ENCODE data around the gene MMP24OS. TPM values are rescaled to one million over a fixed set of nuclear protein-coding genes. Genes with fewer than 3 reads are reported as not detected.

Gene MMP24OS
- total and polyA plus RNA-seq, 2 of the 4 experiments (the other 2 are of a cell fraction) = 5.9 to 64.9 TPM

DNA sequence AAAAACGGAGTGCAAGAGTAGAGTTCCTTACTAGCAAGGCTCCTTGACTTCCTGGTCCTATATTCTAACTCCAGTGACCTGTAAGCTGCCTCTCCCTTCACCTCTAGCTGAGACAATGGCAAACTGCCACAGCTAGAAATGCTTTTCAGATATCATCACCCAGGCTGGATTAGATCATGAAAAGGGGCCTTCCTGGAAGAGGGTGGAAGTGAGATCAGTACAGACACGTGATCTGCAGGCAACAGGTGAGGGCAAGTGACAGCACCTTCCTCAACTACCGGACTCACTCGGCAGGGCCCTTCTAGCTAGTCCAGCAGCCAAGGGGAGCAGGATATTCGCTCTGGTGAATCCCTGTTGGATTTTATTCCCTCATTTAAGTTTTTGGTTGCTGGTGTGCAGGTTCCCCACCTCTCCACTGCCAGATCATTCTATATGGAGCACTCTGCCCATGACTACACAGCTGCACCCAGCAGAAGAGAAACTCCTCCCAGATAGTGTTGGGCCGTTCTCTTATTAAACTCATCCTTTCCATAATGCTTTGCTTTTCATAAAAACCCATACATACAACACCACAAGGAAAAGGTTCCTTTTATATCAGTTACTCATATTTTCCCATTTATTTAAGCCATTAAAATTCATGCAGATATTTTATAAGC lies 40.7 kb upstream of the MMP24OS start:
- Histone ChIP-seq H2AK5ac (ENCODE audit: low read depth, low read length) (peak overlapping the region; percentile 96), H3K79me1 (ENCODE audit: low read depth in 1 of 2, low read length in 2 of 2) (peaks cover 0 to 50% of the 10 kb centered on the region in 2 experiments; a peak in 2 of 4 replicates), H3K9me1 (ENCODE audit: insufficient read depth, low read length) (peaks cover 45% of the 10 kb centered on the region), H3K18ac (ENCODE audit: low read depth, low read length) (peak overlapping the region; percentile 89), H3K27me3 (ENCODE audit: control insufficient read depth, insufficient read depth, low read length) (no peaks in the 10 kb centered on the region), H4K91ac (ENCODE audit: insufficient read depth, low read depth, low read length) (peak overlapping the region; percentile 95), H2AFZ (replicated peaks; ENCODE audit: low read length, poor library complexity) (no peak overlapping the region), H4K5ac (ENCODE audit: low read depth, low read length) (peak overlapping the region; percentile 88), H3K56ac (ENCODE audit: extremely low read depth, insufficient read depth, low read length) (peak overlapping the region; percentile 59; the same call in 1 of the 2 replicates), H3K4me2 (ENCODE audit: low read depth, low read length) (peak overlapping the region; percentile 11; the same call in 1 of the 2 replicates), H3K9me3 (ENCODE audit: control insufficient read depth, insufficient read depth, low read length) (no peaks in the 10 kb centered on the region), H3K4ac (ENCODE audit: low read depth, low read length) (peak overlapping the region; percentile 90), H3K9ac (ENCODE audit: low read depth, low read length) (no peak overlapping the region), H2BK20ac (ENCODE audit: low read depth, low read length) (peak overlapping the region; percentile 94), H2AK9ac (replicated peaks; ENCODE audit: low read depth, low read length, poor library complexity) (peak overlapping the region; percentile 15), H3K36me3 (ENCODE audit: control insufficient read depth, insufficient read depth, low read length) (no peaks in the 10 kb centered on the region), H2BK5ac (ENCODE audit: low read depth, low read length, poor library complexity, severe bottlenecking) (peak overlapping the region; percentile 97), H3K23ac (ENCODE audit: low read depth, low read length) (peak overlapping the region; percentile 80), H3K4me3 (ENCODE audit: insufficient read depth, low read depth, low read length) (no peak overlapping the region), H4K8ac (ENCODE audit: low read depth in 2 of 2, low read length in 2 of 2) (peak overlapping the region; percentile 60 to 90), H3K4me1 (ENCODE audit: control insufficient read depth, insufficient read depth, low read length) (peaks cover 43% of the 10 kb centered on the region), H3K27ac (ENCODE audit: insufficient read depth, low read length) (peak overlapping the region; percentile 89), H2BK120ac (ENCODE audit: low read depth, low read length) (peak overlapping the region; percentile 97), H4K20me1 (ENCODE audit: insufficient read depth, low read length) (no peaks in the 10 kb centered on the region), H3K14ac (replicated peaks; ENCODE audit: low read depth, low read length) (peak overlapping the region; percentile 91), H2BK15ac (ENCODE audit: low read depth, low read length) (peak overlapping the region; percentile 81)
- in situ Hi-C loops (cut with MboI; ENCODE audit: low sequenced_read_pairs) = no loop called here
- no TSS peak for BruUV-seq (replicated peaks)
- intact Hi-C loops (cut with micrococcal nuclease) = no loop called here
- CTCF ChIA-PET = interaction anchor here (1.9 kb wide), 1 partner anchor 12 kb away, joined by 6 read pairs; no protein-coding TSS in a partner anchor
- peak; percentile 19; the same call in 1 of the 2 replicates for ATAC-seq (ENCODE audit: low read depth)
- TF ChIP-seq RCOR1 (IDR thresholded peaks at IDR 0.05; ENCODE audit: insufficient replicate concordance, low read length) (no peak), CEBPB (IDR thresholded peaks at IDR 0.05; ENCODE audit: low read depth, low read length) (no peak), RFX5 (IDR thresholded peaks at IDR 0.05; ENCODE audit: low read depth, low read length) (no peak), MAZ (IDR thresholded peaks at IDR 0.05; ENCODE audit: borderline replicate concordance, low read depth, low read length) (no peak), BHLHE40 (IDR thresholded peaks at IDR 0.05; ENCODE audit: low read depth, low read length) (peak; percentile 79; the same call in 1 of the 2 replicates), CTCF (conservative IDR thresholded peaks at IDR 0.05; ENCODE audit: low read depth, low read length) (no peak), FOS (IDR thresholded peaks at IDR 0.05; ENCODE audit: low read depth, low read length) (no peak), POLR2A (IDR thresholded peaks at IDR 0.05; ENCODE audit: low read depth, low read length) (no peak)
- TF ChIP-seq, protein P1, sequence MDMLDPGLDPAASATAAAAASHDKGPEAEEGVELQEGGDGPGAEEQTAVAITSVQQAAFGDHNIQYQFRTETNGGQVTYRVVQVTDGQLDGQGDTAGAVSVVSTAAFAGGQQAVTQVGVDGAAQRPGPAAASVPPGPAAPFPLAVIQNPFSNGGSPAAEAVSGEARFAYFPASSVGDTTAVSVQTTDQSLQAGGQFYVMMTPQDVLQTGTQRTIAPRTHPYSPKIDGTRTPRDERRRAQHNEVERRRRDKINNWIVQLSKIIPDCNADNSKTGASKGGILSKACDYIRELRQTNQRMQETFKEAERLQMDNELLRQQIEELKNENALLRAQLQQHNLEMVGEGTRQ (IDR thresholded peaks at IDR 0.05; ENCODE audit: low read depth, low read length) = peak; percentile 80
- DNase-seq = peak; percentile 90
- POLR2A ChIA-PET (ENCODE audit: unreplicated experiment) = no interaction called here
- 62% methylated on average over 3 of the region's 6 CpGs; no CpG with 5 or more reads in 1 of the 2 experiments for WGBS, 2 experiments (ENCODE audit: extremely low coverage in 2 of 2, insufficient read length in 1 of 2)
- dilution Hi-C loops (cut with HindIII; ENCODE audit: low sequenced_read_pairs, unreplicated experiment) = no loop called here
